ENCODE measurements around the gene RFX6.
A peak's percentile ranks its signal among the peaks of the same experiment; 100 is the strongest.

RFX6 gene

DNA sequence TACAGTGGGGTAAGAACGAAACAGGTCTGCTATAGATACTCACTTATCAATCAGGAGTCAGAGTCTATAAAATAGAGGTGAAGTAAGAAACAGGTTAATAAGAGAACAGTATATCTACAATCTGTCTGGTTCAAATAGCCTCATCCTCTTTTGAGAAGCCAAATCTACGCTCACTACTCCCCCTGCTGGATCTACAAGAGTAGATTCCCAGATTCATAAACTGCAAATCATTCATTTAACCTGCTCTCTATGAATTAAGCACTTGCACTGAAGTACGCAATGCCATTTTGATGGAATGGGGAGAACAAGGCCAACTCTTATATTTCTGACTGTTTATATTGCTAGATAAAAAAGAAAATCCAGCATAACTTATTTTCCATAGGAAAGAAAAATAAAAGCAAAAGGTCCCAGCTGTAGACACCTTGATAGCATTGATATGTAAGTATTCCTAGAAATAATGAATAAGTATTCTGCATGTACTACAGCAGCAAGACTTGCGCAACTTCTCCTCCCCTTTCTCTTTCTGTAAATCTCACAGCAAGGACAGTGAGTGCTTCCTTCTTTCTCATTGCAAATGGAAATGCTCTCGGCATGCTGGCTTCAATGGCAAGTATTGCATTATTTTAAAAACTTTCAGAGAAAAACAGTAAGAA is 92.3 kb downstream of the RFX6 start (continued):
- TF ChIP-seq ZNF555 (tag by site-specific recombination; conservative IDR thresholded peaks at IDR 0.05) (no peak), SETDB1 (IDR thresholded peaks at IDR 0.05; ENCODE audit: insufficient read length, low read length) (no peak), KLF9 (tag by site-specific recombination; IDR thresholded peaks at IDR 0.05; ENCODE audit: low read depth) (no peak), ZNF274 (IDR thresholded peaks at IDR 0.05; ENCODE audit: low read length) (no peak), ZNF274 (tag by site-specific recombination; IDR thresholded peaks at IDR 0.05; ENCODE audit: borderline replicate concordance) (no peak), ZNF248 (tag by site-specific recombination; IDR thresholded peaks at IDR 0.05) (no peak), ZNF138 (tag by site-specific recombination; IDR thresholded peaks at IDR 0.05; ENCODE audit: borderline replicate concordance) (no peak), SP2 (tag by site-specific recombination; IDR thresholded peaks at IDR 0.05) (no peak), ZBTB17 (tag by site-specific recombination; IDR thresholded peaks at IDR 0.05) (peak; percentile 42), ZNF2 (tag by site-specific recombination; IDR thresholded peaks at IDR 0.05) (0 out of 2 replicates have a peak, but pooled peaks have one; percentile 30), ZBTB1 (tag by site-specific recombination; IDR thresholded peaks at IDR 0.05) (no peak), ZNF843 (tag by site-specific recombination; IDR thresholded peaks at IDR 0.05) (no peak), SCRT2 (tag by site-specific recombination; IDR thresholded peaks at IDR 0.05) (no peak), KLF10 (tag by site-specific recombination; IDR thresholded peaks at IDR 0.05) (no peak), ZNF560 (tag by site-specific recombination; IDR thresholded peaks at IDR 0.05; ENCODE audit: borderline replicate concordance) (no peak), ZNF629 (tag by site-specific recombination; IDR thresholded peaks at IDR 0.05) (no peak), ZNF626 (tag by site-specific recombination; IDR thresholded peaks at IDR 0.05) (no peak), KLF7 (tag by site-specific recombination; IDR thresholded peaks at IDR 0.05; ENCODE audit: borderline replicate concordance) (no peak), ZNF660 (tag by site-specific recombination; IDR thresholded peaks at IDR 0.05) (peak; percentile 74), WT1 (tag by site-specific recombination; IDR thresholded peaks at IDR 0.05) (no peak), OVOL3 (tag by site-specific recombination; IDR thresholded peaks at IDR 0.05) (no peak), ZNF658 (tag by site-specific recombination; IDR thresholded peaks at IDR 0.05) (no peak), ZNF202 (tag by site-specific recombination; IDR thresholded peaks at IDR 0.05; ENCODE audit: borderline replicate concordance) (no peak), ZNF354C (tag by site-specific recombination; IDR thresholded peaks at IDR 0.05; ENCODE audit: borderline replicate concordance, low read depth) (no peak), TRIM28 (IDR thresholded peaks at IDR 0.05; ENCODE audit: borderline replicate concordance, low read length) (no peak), ZNF211 (tag by site-specific recombination; IDR thresholded peaks at IDR 0.05; ENCODE audit: low read depth) (no peak), ZXDB (tag by site-specific recombination; IDR thresholded peaks at IDR 0.05) (no peak), SP3 (tag by site-specific recombination; IDR thresholded peaks at IDR 0.05) (no peak)
- TF ChIP-seq, protein P1, sequence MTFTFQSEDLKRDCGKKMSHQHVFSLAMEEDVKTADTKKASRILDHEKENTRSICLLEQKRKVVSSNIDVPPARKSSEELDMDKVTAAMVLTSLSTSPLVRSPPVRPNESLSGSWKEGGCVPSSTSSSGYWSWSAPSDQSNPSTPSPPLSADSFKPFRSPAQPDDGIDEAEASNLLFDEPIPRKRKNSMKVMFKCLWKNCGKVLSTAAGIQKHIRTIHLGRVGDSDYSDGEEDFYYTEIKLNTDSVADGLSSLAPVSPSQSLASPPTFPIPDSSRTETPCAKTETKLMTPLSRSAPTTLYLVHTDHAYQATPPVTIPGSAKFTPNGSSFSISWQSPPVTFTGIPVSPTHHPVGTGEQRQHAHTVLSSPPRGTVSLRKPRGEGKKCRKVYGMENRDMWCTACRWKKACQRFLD (tag by site-specific recombination; IDR thresholded peaks at IDR 0.05) = no peak
- TF ChIP-seq, protein P2, sequence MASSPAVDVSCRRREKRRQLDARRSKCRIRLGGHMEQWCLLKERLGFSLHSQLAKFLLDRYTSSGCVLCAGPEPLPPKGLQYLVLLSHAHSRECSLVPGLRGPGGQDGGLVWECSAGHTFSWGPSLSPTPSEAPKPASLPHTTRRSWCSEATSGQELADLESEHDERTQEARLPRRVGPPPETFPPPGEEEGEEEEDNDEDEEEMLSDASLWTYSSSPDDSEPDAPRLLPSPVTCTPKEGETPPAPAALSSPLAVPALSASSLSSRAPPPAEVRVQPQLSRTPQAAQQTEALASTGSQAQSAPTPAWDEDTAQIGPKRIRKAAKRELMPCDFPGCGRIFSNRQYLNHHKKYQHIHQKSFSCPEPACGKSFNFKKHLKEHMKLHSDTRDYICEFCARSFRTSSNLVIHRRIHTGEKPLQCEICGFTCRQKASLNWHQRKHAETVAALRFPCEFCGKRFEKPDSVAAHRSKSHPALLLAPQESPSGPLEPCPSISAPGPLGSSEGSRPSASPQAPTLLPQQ (tag by site-specific recombination; IDR thresholded peaks at IDR 0.05) = no peak
- TF ChIP-seq, protein P3, sequence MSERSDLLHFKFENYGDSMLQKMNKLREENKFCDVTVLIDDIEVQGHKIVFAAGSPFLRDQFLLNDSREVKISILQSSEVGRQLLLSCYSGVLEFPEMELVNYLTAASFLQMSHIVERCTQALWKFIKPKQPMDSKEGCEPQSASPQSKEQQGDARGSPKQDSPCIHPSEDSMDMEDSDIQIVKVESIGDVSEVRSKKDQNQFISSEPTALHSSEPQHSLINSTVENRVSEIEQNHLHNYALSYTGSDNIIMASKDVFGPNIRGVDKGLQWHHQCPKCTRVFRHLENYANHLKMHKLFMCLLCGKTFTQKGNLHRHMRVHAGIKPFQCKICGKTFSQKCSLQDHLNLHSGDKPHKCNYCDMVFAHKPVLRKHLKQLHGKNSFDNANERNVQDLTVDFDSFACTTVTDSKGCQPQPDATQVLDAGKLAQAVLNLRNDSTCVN (tag by site-specific recombination; optimal IDR thresholded peaks at IDR 0.05) = no peak
- TF ChIP-seq, protein P4, sequence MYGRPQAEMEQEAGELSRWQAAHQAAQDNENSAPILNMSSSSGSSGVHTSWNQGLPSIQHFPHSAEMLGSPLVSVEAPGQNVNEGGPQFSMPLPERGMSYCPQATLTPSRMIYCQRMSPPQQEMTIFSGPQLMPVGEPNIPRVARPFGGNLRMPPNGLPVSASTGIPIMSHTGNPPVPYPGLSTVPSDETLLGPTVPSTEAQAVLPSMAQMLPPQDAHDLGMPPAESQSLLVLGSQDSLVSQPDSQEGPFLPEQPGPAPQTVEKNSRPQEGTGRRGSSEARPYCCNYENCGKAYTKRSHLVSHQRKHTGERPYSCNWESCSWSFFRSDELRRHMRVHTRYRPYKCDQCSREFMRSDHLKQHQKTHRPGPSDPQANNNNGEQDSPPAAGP (tag by site-specific recombination; IDR thresholded peaks at IDR 0.05) = no peak
- TF ChIP-seq, protein P5, sequence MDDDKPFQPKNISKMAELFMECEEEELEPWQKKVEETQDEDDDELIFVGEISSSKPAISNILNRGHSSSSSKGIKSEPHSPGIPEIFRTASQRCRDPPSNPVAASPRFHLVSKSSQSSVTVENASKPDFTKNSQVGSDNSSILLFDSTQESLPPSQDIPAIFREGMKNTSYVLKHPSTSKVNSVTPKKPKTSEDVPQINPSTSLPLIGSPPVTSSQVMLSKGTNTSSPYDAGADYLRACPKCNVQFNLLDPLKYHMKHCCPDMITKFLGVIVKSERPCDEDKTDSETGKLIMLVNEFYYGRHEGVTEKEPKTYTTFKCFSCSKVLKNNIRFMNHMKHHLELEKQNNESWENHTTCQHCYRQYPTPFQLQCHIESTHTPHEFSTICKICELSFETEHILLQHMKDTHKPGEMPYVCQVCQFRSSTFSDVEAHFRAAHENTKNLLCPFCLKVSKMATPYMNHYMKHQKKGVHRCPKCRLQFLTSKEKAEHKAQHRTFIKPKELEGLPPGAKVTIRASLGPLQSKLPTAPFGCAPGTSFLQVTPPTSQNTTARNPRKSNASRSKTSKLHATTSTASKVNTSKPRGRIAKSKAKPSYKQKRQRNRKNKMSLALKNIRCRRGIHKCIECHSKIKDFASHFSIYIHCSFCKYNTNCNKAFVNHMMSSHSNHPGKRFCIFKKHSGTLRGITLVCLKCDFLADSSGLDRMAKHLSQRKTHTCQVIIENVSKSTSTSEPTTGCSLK (tag by site-specific recombination; IDR thresholded peaks at IDR 0.05) = no peak
- TF ChIP-seq, protein P6, sequence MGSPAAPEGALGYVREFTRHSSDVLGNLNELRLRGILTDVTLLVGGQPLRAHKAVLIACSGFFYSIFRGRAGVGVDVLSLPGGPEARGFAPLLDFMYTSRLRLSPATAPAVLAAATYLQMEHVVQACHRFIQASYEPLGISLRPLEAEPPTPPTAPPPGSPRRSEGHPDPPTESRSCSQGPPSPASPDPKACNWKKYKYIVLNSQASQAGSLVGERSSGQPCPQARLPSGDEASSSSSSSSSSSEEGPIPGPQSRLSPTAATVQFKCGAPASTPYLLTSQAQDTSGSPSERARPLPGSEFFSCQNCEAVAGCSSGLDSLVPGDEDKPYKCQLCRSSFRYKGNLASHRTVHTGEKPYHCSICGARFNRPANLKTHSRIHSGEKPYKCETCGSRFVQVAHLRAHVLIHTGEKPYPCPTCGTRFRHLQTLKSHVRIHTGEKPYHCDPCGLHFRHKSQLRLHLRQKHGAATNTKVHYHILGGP (tag by site-specific recombination; IDR thresholded peaks at IDR 0.05) = peak; percentile 94

All from HEK293 (cell line).